ENCODE measurements around the gene HAUS5.
A peak's percentile ranks its signal among the peaks of the same experiment; 100 is the strongest.

The HAUS5 gene

GRCh38 chr19:35609851-35610353 is 2.6 kb upstream of the HAUS5 start:
- no peak for DNase-seq

DNA sequence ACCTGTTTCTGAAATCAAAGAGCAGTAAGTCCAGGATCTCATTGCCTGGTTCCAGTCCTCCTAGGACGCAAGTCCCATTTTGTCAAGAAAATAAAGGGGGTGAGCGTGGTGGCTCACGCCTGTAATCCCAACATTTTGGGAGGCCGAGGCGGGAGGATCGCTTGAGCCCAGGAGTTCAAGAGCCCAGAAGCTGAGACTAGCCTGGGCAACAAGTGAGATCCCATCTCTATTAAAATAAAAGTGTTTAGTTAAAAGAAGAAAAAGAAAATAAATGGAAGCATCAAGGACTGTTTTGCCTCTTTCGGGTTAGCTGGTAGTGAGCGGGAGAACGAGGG is 344 bp upstream of the HAUS5 start:
- DNase-seq: no peak

- no peak for DNase-seq
Observed at GRCh38 chr19:35613574-35613973, 1.0 kb downstream of the HAUS5 start.

- DNase-seq: no peak
Observed at GRCh38 chr19:35615036-35615435, 2.5 kb downstream of the HAUS5 start.

GRCh38 chr19:35618857-35619256 is 6.3 kb downstream of the HAUS5 start:
- no peak for DNase-seq

GRCh38 chr19:35619290-35619923 is 6.9 kb downstream of the HAUS5 start:
- no peak for DNase-seq

DNA sequence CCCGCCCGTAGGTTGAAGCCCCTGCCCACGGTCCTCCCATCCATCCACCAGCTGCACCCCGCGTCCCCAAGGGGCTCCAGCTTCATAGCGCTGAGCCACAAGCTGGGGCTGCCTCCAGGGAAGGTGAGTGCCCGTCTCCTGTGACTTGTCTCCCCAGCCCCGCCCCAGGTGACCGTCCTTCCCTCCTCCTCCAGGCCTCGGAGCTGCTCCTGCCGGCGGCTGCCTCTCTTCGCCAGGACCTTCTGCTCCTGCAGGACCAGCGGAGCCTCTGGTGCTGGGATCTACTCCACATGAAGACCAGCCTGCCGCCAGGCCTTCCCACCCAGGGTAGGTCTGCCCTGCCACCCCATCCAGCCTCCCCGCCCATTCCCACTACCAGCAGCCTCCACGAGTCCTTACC is 7.5 kb downstream of the HAUS5 start:
- DNase-seq: no peak

- no peak for DNase-seq
Observed at GRCh38 chr19:35621708-35622107, 9.2 kb downstream of the HAUS5 start.

GRCh38 chr19:35622750-35623149 is 10.2 kb downstream of the HAUS5 start:
- DNase-seq: no peak

- DNase-seq: no peak
Observed at GRCh38 chr19:35623327-35624010, 10.9 kb downstream of the HAUS5 start.

- no peak for DNase-seq
Observed at GRCh38 chr19:35628264-35628564, 15.7 kb downstream of the HAUS5 start.

DNA sequence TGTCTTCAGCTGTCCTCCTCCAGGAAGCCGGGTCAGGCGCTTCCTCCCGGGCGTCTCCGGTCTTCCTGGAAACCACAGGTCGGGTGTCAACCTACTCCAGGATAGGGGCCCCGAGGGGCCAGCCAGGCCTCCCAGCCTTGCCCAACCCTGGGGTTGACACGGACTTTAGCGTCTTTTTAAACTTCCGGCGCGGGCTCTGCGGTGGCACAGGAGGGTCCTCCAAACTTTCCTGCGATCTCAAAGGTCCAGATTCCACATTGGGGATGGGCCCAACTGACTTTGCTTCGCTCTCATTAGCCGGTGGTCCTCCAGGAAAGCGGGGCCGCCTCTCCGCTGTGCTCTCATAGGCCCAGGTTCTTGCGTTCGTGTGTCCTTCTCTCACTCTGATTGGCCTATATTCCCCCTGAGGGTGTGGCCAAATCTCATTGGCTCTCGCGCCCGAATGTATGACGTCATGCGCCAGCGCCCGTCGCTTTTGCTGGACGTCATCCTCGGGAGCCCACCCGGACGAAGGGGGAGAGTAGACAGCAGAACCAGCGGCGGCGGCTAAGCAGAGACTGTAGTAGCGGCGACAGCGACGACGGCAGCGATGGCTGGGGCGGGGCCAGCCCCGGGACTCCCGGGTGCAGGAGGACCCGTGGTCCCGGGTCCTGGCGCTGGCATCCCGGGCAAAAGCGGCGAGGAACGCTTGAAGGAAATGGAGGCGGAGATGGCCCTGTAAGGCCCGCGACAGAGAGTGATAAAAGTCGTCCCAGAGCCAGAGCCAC is 16.2 kb downstream of the HAUS5 start, which contains the start of gene RBM42:
Gene RBM42 (plus strand): TSS at position 472 of the 767 bp plus-strand sequence. CDS start 118 bp downstream, at position 590.
- peak; percentile 99 for DNase-seq

GRCh38 chr19:35629332-35629633 is 16.7 kb downstream of the HAUS5 start:
- DNase-seq: no peak

DNA sequence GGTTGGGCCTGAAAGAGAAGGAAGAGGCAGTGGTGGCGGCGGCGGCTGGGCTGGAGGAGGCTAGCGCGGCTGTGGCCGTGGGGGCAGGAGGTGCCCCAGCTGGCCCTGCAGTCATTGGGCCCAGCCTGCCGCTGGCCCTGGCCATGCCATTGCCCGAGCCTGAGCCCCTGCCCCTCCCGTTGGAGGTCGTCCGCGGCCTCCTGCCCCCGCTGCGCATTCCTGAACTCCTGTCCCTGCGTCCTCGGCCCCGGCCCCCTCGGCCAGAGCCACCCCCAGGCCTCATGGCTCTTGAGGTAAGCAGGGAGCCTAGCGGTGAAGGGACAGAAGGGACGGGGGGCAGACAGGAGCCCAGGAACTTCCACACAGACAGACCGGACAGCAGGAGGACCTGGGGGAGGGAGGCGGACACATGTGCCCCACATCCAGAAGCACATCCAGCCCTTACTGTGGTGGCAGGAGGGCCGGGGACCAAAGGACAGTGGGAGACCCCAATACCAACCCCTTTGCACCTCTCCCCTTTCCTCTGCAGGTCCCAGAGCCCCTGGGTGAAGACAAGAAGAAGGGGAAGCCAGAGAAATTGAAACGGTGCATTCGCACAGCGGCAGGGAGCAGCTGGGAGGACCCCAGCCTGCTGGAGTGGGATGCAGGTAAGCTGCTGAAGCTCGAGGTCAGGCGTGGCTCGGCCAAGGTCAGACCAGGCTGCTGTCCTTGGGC is 21.3 kb downstream of the HAUS5 start:
- DNase-seq: no peak

- DNase-seq: no peak
Observed at GRCh38 chr19:35636651-35637050, 24.1 kb downstream of the HAUS5 start.

- no peak for DNase-seq
Observed at GRCh38 chr19:35637165-35637564, 24.6 kb downstream of the HAUS5 start.

GRCh38 chr19:35639321-35639639 is 26.7 kb downstream of the HAUS5 start:
- DNase-seq: no peak

DNA sequence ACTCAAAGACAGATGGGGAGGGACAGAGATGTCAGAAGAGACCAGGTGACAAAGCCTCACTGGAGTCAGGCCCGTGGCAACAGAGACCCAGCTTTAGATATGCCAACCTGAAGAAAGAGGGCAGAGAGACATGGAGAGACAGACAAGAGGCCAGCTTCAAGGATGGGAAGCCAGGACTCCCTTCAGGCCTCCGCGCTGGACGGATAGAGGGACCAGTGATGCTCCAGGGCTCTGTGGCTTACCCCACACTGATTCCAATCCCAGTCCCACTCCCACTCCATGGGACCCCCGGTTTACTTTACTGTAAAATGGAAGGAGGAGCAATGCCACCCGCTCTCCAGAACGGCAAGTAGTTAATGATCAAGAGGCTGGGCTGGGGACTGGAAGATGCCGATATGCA is 27.3 kb downstream of the HAUS5 start:
- DNase-seq: no peak

- DNase-seq: no peak
Observed at GRCh38 chr19:35641515-35642151, 29.1 kb downstream of the HAUS5 start, which contains the start of gene ETV2. TSS of gene ETV2 (plus strand) at chr19:35641745. CDS start at chr19:35642461, 716 bp downstream.

- DNase-seq: peak; percentile 10
Observed at GRCh38 chr19:35642312-35642711, 29.8 kb downstream of the HAUS5 start.

- no peak for DNase-seq
Observed at GRCh38 chr19:35642798-35643254, 30.3 kb downstream of the HAUS5 start.

GRCh38 chr19:35643255-35644205 is 31.0 kb downstream of the HAUS5 start:
- peak; percentile 84 for DNase-seq

Data from NCI-H146 (cell line).